HepG2 (cell line): ENCODE results near the gene IPP. TPM values are rescaled to one million over a fixed set of nuclear protein-coding genes. Genes with fewer than 3 reads are reported as not detected.

Source experiments
- ELF1 ChIP-seq: sonication (generic); formaldehyde crosslinking; IDR thresholded peaks from 2 replicates; pipeline ENCODE4 v1.4.0; 2020; ENCODE audit warnings: missing genetic modification reagents
- EP300 ChIP-seq, 3 experiments: sonication (generic) in 1 of 3; formaldehyde crosslinking in 1 of 3; IDR thresholded peaks; 2 replicates each; pipeline versions ENCODE4 v1.5.1 to v1.6.1; 2011 to 2020; ENCODE audit warnings: low read depth in 2 of 3, low read length in 2 of 3, borderline replicate concordance in 1 of 3, improper control_type of control experiment in 1 of 3, mild to moderate bottlenecking in 1 of 3, missing genetic modification reagents in 1 of 3, moderate library complexity in 1 of 3
- FOXP1 ChIP-seq, 2 experiments: fragments of 450-650 bp in 1 of 2; IDR thresholded peaks; 2 replicates each; pipeline ENCODE4 v1.6.1; 2017 to 2018; ENCODE audit warnings: antibody characterized with exemption in 1 of 2
- IRF1 ChIP-seq: sonication (generic); formaldehyde crosslinking; IDR thresholded peaks from 2 replicates; pipeline ENCODE4 v1.4.0; 2020; ENCODE audit warnings: low read depth, mild to moderate bottlenecking, missing genetic modification reagents
- LCORL ChIP-seq, 2 experiments: fragments of 450-650 bp in 1 of 2; sonication (generic) in 1 of 2; formaldehyde crosslinking in 1 of 2; IDR thresholded peaks; 2 replicates each; pipeline versions ENCODE4 v1.5.0 to v1.6.1; 2017 to 2020; ENCODE audit warnings: antibody characterized with exemption in 1 of 2, missing genetic modification reagents in 1 of 2
- MAZ ChIP-seq, 2 experiments: sonication (generic) in 1 of 2; formaldehyde crosslinking in 1 of 2; IDR thresholded peaks; 2 replicates each; pipeline versions ENCODE4 v1.5.0 to v1.6.1; 2012 to 2020; ENCODE audit warnings: low read depth in 2 of 2, mild to moderate bottlenecking in 2 of 2, borderline replicate concordance in 1 of 2, improper control_type of control experiment in 1 of 2, low read length in 1 of 2, missing genetic modification reagents in 1 of 2, moderate library complexity in 1 of 2
- MTF1 ChIP-seq: sonication (generic); formaldehyde crosslinking; IDR thresholded peaks from 2 replicates; pipeline ENCODE4 v1.5.0; 2020; ENCODE audit warnings: missing genetic modification reagents
- MYPOP ChIP-seq: sonication (generic); formaldehyde crosslinking; IDR thresholded peaks from 2 replicates; pipeline ENCODE4 v1.8.1; 2023; ENCODE audit warnings: mild to moderate bottlenecking, moderate library complexity, missing genetic modification reagents
- ONECUT2 ChIP-seq: sonication (generic); formaldehyde crosslinking; IDR thresholded peaks from 2 replicates; pipeline ENCODE4 v1.4.0; 2020; ENCODE audit warnings: missing genetic modification reagents
- POLR2A ChIP-seq, 2 experiments: IDR thresholded peaks; 2 replicates each; pipeline ENCODE4 v1.6.1; 2011; ENCODE audit warnings: low read depth in 2 of 2, low read length in 2 of 2, mild to moderate bottlenecking in 1 of 2, moderate library complexity in 1 of 2; ENCODE audit not compliant: insufficient read depth in 1 of 2
- SALL1 ChIP-seq: sonication (generic); formaldehyde crosslinking; IDR thresholded peaks from 2 replicates; pipeline ENCODE4 v1.8.0; 2022; ENCODE audit warnings: mild to moderate bottlenecking, missing genetic modification reagents
- SIX4 ChIP-seq: sonication (generic); formaldehyde crosslinking; IDR thresholded peaks from 2 replicates; pipeline ENCODE4 v1.4.0; 2020; ENCODE audit warnings: missing genetic modification reagents
- SOX13 ChIP-seq, 3 experiments: fragments of 450-650 bp in 1 of 3; sonication (generic) in 1 of 3; formaldehyde crosslinking in 1 of 3; IDR thresholded peaks in 2 of 3; conservative IDR thresholded peaks in 1 of 3; 2 replicates each; pipeline versions ENCODE4 v1.5.0 to v1.6.1; 2016 to 2020; ENCODE audit warnings: antibody characterized with exemption in 1 of 3, mild to moderate bottlenecking in 1 of 3, missing compliant biosample characterization in 1 of 3, missing genetic modification reagents in 1 of 3, moderate library complexity in 1 of 3
- SP4 ChIP-seq: sonication (generic); formaldehyde crosslinking; IDR thresholded peaks from 2 replicates; pipeline ENCODE4 v1.8.1; 2023; ENCODE audit warnings: mild to moderate bottlenecking, missing genetic modification reagents
- SPEN ChIP-seq: sonication (generic); formaldehyde crosslinking; IDR thresholded peaks from 2 replicates; pipeline ENCODE4 v1.5.1; 2020; ENCODE audit warnings: low read depth, mild to moderate bottlenecking, missing genetic modification reagents
- TBX2 ChIP-seq: sonication (generic); formaldehyde crosslinking; IDR thresholded peaks from 2 replicates; pipeline ENCODE4 v1.5.0; 2020; ENCODE audit warnings: missing genetic modification reagents, mild to moderate bottlenecking, borderline replicate concordance
- ZNF232 ChIP-seq: sonication (generic); formaldehyde crosslinking; IDR thresholded peaks from 2 replicates; pipeline ENCODE4 v1.4.0; 2020; ENCODE audit warnings: missing genetic modification reagents, borderline replicate concordance
- ZNF414 ChIP-seq: sonication (generic); formaldehyde crosslinking; IDR thresholded peaks from 2 replicates; pipeline ENCODE4 v1.5.0; 2020; ENCODE audit warnings: missing genetic modification reagents
- ZNF503 ChIP-seq: sonication (generic); formaldehyde crosslinking; IDR thresholded peaks from 2 replicates; pipeline ENCODE4 v1.4.0; 2020; ENCODE audit warnings: missing genetic modification reagents
- ZNF580 ChIP-seq: IDR thresholded peaks from 2 replicates; pipeline ENCODE4 v1.6.1; 2016; ENCODE audit warnings: low read depth, borderline replicate concordance
- ZNF614 ChIP-seq: IDR thresholded peaks from 2 replicates; pipeline ENCODE4 v1.6.1; 2018; ENCODE audit warnings: missing biosample characterization, missing genetic modification reagents, inconsistent platforms, borderline replicate concordance
- ZNF644 ChIP-seq: IDR thresholded peaks from 2 replicates; pipeline ENCODE4 v1.6.1; 2016; ENCODE audit warnings: low read depth
- ZSCAN12 ChIP-seq: sonication (generic); formaldehyde crosslinking; IDR thresholded peaks from 2 replicates; pipeline ENCODE4 v1.9.0; 2021; ENCODE audit warnings: mild to moderate bottlenecking, missing genetic modification reagents
- polyA plus RNA-seq, 8 experiments: library from polyadenylated mRNA; depleted of rRNA in 3 of 8; stranded (reverse) in 7 of 8; unstranded in 1 of 8; fragments of >200 nt; fragmentation: Illumina TruSeq in 4 of 8; extraction: Trizol in 4 of 8; gene quantifications; 2 replicates each; pipeline versions ENCODE4 v1.2.1 to v1.2.3, GENCODE V29; 2011 to 2016; ENCODE audit warnings: low read depth in 4 of 8, missing spikeins in 1 of 8, mixed read lengths in 1 of 8; ENCODE audit not compliant: insufficient read depth in 1 of 8
- total RNA-seq, 5 experiments: library from RNA; depleted of rRNA; stranded (reverse); fragments of >200 nt; fragmentation: Illumina TruSeq; extraction: Trizol; gene quantifications; 2 replicates each; pipeline ENCODE4 v1.2.3, GENCODE V29; 2016; ENCODE audit warnings: low read depth in 1 of 5

The IPP gene
- total and polyA plus RNA-seq, 2 of the 13 experiments (the other 11 are each of a cell fraction or from before 2014, with no cell fraction given), result 3.0 to 9.7 TPM

- TF ChIP-seq LCORL (IDR thresholded peaks at IDR 0.05) (peak; percentile 87), LCORL (CRISPR knock-in tag; IDR thresholded peaks at IDR 0.05) (peak; percentile 97), MYPOP (CRISPR knock-in tag) (peak; percentile 58; the same call in 1 of the 2 replicates), SP4 (CRISPR knock-in tag) (0 out of 2 replicates have a peak, but pooled peaks have one; percentile 19), ZNF414 (peak; percentile 68; the same call in 1 of the 2 replicates), ZNF232 (CRISPR knock-in tag) (no peak), TBX2 (peak; percentile 74), ZNF503 (peak; percentile 46; the same call in 1 of the 2 replicates), ELF1 (CRISPR knock-in tag) (peak; percentile 31; the same call in 1 of the 2 replicates), SOX13 (IDR thresholded peaks at IDR 0.05) (no peak), SOX13 (CRISPR knock-in tag; conservative IDR thresholded peaks at IDR 0.05 in 1 of 2, IDR thresholded peaks at IDR 0.05 in 1 of 2) (peak in 1 of 2 experiments; percentile 65; a peak in 2 of 4 replicates), ZNF644 (peak; percentile 74), FOXP1 (IDR thresholded peaks at IDR 0.05) (peak; percentile 63; the same call in 1 of the 2 replicates), FOXP1 (CRISPR knock-in tag; IDR thresholded peaks at IDR 0.05) (peak; percentile 63; the same call in 1 of the 2 replicates), ZNF580 (peak; percentile 45; the same call in 1 of the 2 replicates), SIX4 (CRISPR knock-in tag) (peak; percentile 90), SPEN (peak; percentile 19; the same call in 1 of the 2 replicates), EP300 (IDR thresholded peaks at IDR 0.05; ENCODE audit: low read depth in 2 of 2, low read length in 2 of 2) (peak in 1 of 2 experiments; percentile 27; a peak in 1 of 4 replicates), EP300 (CRISPR knock-in tag; IDR thresholded peaks at IDR 0.05; ENCODE audit: borderline replicate concordance) (no peak), ZSCAN12 (CRISPR knock-in tag) (no peak), SALL1 (peak; percentile 76), POLR2A (IDR thresholded peaks at IDR 0.05; ENCODE audit: insufficient read depth in 1 of 2, low read depth in 2 of 2, low read length in 2 of 2) (no peak), ZNF614 (CRISPR knock-in tag) (peak; percentile 24; the same call in 1 of the 2 replicates), IRF1 (CRISPR knock-in tag) (no peak), ONECUT2 (peak; percentile 29; the same call in 1 of the 2 replicates), MAZ (IDR thresholded peaks at IDR 0.05; ENCODE audit: borderline replicate concordance, low read depth, low read length) (no peak), MAZ (CRISPR knock-in tag; IDR thresholded peaks at IDR 0.05; ENCODE audit: low read depth) (0 out of 2 replicates have a peak, but pooled peaks have one; percentile 27), MTF1 (no peak)
Measured at GRCh38 chr1:45752441-45753052, 2.1 kb upstream of the IPP start (continued).
